GM12872 (cell line): Measurements from ENCODE around the gene ABHD12B.

ENCODE experiments used
- CTCF ChIP-seq: IDR thresholded peaks from 3 replicates; pipeline ENCODE4 v1.5.1; 2011; ENCODE audit warnings: low read depth, mild to moderate bottlenecking, low read length, moderate library complexity; ENCODE audit not compliant: insufficient read depth

The ABHD12B gene

GRCh38 chr14:50875359-50876070, 3.7 kb downstream of the ABHD12B start:
- TF ChIP-seq CTCF: no peak

DNA sequence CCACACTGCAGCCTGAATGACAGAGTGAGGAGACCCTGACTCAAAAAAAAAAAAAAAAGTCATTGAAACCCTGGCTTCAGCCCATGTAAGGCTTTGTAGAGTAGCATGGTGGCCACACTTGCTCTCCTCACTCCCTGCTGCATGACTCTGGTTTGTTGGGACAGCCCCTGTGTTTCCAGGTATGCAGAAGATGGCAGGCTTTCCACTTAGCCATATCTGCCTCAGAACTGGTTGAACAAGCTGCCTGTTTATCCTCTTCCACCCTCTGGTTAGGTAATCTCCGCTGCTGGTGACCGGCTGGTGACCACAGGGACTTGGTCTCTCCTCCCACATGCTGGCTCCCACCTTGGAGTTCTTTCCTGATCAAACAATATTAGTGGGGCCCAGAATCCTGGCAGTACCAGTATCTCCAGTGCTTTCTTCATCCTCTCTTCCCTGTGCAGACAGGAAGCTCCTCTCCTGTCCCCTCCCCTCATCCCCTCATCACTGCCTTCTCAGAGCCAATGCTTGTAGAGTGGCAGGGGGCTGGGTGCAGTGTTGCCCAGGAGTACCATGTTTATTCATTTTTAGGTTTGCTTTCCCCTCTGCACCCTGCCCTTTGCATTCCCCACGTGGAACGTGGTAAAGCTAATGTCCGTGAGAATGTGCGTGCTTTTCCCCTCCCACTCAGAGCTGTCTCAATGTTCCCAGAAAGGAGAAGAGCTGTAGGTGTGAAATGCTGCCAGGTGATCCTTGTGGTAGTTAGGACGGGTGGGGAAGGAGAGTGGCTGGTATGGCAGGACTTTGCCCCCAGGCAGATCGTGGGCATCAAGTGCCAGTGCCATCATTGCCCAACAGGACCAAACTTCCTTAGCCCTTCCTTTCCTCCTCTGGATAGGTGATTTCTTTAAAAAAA, 11.3 kb downstream of the ABHD12B start:
- TF ChIP-seq CTCF: no peak

- TF ChIP-seq CTCF: no peak
Measured at GRCh38 chr14:50883827-50884197, 12.0 kb downstream of the ABHD12B start.

DNA sequence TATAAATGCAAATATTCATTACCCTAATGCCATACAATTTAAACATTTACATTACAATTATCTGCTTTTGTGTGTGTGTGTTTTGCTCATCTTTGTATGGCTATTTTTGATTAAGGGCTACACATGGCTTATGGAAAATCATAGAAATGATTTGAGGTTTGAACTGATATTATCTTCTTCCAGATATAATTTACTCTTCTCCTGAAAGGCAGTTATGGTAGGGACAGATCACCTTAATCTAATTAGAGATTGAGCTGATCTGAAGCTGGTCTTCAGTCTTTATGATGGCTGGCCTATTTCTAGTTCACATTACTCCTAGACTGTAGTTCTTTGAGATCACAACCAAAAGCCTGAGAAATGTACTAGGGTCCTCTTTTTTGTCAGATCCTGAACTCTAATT, 15.6 kb downstream of the ABHD12B start:
- no peak for TF ChIP-seq CTCF

GRCh38 chr14:50892255-50892654, 20.4 kb downstream of the ABHD12B start:
- no peak for TF ChIP-seq CTCF

- TF ChIP-seq CTCF: no peak
Measured at GRCh38 chr14:50897658-50898175, 25.9 kb downstream of the ABHD12B start.

GRCh38 chr14:50901361-50901760, 29.5 kb downstream of the ABHD12B start:
- no peak for TF ChIP-seq CTCF
